PC-9 (cell line): ENCODE measurements around the gene C9orf152.

ENCODE experiments used
- CTCF ChIP-seq: fragments of 200-600 bp; sonication (generic); conservative IDR thresholded peaks from 2 replicates; pipeline ENCODE4 v1.6.1; 2017; ENCODE audit warnings: mixed run types, antibody characterized with exemption, mild to moderate bottlenecking, moderate library complexity
- EZH2 ChIP-seq: fragments of 200-600 bp; sonication (generic); IDR thresholded peaks from 2 replicates; pipeline ENCODE4 v1.8.0; 2017; ENCODE audit warnings: antibody characterized with exemption, low read depth

GRCh38 chr9:110207071-110207641 lies 803 bp downstream of the C9orf152 start:
- TF ChIP-seq CTCF (no peak), EZH2 (no peak)
